ENCODE measurements around the gene GRIA1.
"Not testable (repeated sequence)": the region's sequence is repeated elsewhere in the genome, so short reads cannot be mapped to it uniquely, and the experiment has no call there.

Gene GRIA1

DNA sequence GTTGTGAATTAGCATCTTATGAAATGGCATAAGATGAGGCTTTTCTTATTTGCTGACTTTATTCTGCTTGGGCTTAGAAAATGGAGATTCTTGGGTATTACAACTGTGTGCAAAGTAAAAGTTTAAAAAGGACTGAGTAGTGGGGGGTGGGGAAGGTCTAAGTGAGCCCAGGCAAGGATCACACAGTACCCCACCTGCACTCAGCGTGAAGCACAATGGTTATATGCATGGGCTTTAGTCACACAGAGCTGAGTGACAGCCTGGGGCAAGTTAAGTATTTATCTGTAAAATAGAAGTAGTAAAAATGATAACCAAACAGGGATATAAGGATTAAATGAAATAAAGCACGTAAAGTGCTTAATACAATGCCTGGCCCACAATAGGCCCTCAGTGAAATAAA, 300.9 kb downstream of the GRIA1 start:
- DNase-seq, result no peak

DNA sequence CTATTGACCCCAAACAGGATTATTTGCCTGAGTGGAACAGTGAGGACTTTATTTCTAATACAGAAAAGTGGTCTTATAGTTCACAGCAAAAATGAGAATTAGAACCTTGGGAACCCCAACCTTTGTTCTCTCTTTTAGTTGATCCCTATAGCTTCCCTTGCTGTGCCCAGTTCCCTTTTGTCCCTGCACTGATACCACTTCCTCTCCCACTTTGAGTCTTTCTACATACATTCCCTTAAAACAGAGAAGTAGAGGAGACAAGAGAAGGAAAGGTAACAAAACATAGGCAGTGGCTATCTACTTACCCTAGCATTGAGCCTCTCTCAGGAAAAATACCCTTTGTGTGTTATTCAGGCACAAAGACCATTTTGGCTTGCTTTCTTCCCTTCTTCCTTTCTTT, 301.8 kb downstream of the GRIA1 start:
- DNase-seq, result no peak

DNA sequence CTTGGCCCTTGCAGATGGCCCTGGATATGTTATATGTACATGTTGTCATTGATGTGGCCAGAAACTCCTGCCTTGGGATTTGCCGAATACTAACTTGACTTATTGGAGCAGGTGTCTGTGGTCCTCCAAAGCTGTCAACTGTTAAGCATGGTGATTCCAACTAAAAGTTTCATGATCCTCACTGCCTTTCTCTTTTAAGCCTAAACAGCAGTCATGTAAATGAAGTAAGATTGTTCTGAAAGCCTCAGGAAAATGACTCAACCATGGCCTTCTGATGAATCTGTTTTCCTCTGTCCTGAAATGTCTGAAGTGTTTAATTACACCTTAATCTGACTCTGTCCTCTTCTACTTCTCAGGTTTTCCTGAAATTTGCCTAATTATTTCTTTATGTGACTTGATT, 303.2 kb downstream of the GRIA1 start:
- no peak for DNase-seq

DNA sequence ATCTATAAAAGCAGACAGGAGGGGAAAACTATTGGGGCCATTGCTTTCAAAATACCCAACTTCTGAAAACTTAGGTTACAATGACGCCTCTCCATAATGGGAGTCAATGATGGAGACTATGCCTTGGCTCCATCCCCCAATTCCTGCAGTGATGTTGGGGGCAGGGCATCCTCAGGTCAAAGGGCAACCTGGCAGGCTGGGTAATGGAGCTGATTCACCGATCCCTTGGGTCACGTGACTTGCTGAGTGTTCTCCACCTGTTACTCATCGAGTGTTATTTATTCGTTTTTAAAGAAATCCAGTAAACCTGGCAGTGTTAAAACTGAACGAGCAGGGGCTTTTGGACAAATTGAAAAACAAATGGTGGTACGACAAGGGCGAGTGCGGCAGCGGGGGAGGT, 303.9 kb downstream of the GRIA1 start:
- no peak for DNase-seq

DNA sequence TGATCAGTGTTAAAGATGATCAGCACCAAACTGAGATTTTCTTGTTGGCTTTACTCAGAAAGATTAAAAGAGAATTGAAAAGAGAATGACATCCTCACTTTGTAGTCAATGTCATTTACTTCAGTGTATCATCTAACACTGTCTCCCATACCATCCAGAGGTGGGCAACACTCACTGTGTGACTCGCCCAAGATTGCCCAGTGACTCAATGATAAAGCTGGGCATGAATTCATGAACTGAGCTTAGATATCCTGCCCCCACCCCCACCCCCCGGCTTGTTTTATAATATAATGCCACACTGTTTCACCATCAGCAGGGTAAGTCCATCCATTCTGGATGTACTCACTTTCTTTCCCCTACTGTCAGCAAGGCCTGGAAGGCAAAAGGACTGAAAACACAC, 306.1 kb downstream of the GRIA1 start:
- DNase-seq, result no peak

DNA sequence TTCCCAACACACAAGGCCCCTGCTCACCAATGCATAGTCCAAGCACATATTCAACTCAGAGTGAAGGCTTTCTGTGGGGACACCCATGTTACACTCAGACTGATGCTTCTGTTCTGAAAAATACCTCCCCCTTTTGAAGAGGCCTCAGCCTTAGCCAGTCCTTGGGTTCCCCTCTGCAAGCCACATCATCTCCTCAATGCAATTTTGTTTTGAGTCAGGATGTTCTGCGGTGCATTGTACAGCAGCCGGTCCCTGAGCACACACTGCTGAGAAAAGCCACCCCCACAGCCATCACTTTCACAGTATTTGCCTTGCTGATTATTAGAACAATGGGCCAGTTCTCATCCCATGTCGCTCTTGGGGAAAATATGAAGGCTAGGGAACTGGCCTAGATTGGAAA, 307.0 kb downstream of the GRIA1 start:
- DNase-seq, result no peak

DNA sequence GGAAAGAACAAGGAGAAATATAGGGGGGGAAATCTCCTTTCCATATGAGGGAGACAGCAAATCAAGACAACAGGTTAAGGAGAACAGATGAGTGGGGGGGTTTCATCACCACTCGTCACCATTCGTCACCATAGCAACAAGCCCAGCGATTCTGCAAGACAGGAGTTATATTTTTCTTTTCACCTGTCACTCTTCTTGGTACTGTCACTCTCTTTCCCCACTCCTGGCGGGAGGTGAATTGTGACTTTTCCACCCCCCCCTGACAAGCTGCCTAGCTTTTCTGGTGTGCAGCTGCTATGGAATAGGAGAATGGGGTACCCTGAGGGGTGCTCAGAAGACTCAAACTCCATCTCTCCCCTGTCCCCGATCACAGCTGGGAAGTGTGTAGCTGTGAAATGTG, 308.4 kb downstream of the GRIA1 start:
- DNase-seq, result no peak

DNA sequence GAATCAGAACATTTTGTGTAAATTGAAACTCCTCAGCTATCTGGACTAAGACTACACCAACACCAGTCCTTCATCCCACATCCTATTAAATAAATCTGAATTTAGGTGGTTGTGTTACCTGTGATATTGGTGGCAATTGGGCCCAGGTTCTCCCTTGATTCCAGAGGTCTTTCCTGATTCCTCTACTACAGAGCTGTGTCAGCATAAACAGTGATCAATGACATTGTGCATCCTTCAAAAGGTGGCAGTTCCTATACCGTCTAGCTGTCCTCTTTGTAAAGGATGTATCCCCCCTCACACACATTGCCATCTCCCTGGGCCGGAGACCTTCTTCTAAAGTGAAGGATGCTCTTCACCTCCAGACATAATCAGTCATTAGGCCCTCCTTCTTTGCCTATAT, 309.0 kb downstream of the GRIA1 start:
- no peak for DNase-seq

DNA sequence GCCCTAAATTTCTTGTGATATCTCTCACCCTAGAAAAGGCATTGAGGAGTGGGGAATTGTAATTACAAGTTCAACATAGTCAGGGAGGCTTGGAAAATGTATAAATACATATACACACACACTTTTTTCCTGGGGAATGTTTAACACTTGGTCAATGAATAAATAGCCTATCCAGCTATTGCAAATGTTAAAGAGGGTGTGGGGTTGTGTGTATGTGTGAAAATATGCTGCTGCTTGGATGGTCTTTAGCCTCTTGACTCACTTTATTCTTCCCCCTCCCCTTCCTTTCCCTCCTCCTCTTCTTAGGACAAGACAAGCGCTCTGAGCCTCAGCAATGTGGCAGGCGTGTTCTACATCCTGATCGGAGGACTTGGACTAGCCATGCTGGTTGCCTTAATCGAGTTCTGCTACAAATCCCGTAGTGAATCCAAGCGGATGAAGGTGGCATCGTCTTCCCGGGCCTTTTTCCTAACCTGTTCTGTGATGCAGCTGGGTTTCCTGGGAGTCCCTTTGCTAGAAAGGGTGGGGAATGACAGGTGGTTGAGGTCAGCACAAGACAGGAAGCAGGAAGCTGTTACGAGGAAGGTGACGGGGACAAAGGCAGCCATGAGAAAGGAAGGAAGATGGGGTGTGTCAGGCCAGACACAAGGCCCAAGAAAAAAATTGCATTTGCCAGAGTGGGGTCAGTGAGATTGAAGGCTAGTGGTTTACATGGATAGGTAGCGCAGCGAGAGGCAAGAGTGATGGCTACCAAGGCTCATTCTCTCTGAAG, 311.8 kb downstream of the GRIA1 start:
- DNase-seq, result no peak

DNA sequence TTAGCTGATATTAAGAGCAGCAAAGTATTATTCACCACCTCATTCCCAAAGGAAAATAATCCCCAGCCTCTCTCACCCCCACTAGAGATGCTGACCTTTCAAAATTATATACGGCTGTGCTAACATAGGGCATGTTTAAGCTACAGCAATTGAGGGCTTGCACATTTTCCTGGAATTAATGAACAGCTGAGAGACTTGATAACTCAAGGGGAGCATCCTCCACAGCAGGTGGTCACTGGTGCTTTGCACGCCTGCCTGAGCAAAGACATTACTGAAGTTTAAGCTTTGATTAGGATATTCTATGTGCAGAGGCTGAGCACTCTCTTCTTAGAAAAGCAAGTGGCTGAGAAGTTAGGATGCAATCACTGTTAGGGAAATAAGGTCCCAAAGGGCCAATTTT, 317.3 kb downstream of the GRIA1 start:
- DNase-seq, result no peak

DNA sequence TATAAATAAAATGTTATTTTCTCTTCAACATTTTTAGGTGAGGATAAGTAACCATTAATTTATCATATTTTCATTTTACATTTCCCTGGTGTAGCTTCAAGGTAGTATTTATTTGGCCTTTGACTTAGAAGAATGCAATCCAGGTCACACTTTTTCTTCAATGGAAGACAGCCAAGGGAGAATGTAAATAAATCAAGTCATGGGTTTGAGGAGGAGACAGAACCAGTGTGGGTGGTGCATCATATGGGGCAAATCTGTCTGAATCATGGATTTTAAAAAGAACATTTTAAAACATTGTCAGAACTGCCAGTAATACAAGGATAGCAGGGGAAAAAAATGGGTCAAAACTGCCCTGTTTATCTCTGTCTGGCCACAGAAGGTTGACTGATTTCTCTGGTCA, 318.7 kb downstream of the GRIA1 start:
- no peak for DNase-seq

DNA sequence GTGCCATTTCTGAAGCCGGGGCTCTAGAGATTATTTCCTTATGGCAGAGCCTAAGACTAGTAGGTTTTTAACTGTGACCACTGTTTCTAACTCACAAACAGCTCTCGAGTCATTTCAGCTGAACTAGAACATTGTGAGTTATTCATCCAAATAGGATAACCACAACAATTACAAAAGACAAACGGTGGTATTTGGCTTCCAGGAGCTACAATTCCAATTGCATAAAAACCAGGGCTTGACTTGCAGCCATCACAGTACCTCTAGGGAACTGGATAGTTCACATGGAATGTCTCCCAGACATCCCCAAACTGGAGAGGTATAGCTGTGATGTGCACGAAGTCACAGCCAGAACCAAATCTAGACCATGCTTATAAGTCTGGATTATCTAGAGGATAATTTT, 323.4 kb downstream of the GRIA1 start:
- DNase-seq, result no peak

DNA sequence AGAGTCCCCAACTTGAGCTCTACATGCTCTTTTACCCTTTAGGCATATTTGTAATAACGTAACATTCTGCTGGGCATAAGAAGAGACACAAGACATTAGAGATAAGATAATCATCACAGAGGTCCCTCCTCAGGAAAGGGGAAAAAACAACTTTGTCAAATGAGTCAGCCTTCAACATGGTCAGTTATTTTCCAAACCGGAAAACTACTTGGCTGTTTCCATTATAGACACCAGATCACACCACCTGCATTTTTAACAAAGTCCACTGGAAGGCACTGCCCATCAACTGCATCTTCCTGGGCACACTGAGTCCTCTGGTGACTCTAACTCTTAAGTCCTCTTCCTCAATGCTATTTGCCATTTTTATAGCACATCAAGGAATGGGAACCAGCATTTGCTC, 326.4 kb downstream of the GRIA1 start:
- no peak for DNase-seq

DNA sequence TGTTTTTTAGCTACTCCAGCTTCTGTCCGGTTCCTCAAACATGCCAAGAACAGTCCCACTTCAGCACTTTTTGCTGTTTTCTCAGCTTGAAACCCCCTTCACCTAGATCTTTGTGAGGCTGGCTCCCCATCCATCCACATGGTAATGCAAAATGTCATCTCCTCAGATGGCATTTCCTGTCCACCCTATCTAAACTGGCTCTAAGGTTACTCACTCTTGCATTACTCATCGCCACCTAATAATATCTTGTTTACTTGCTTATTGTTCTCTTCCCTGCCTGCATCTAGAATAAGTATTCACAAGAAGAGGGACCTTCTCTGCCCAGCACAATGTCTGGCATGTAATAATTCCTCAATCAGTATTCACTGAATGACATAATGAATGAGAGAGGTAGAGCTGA, 328.2 kb downstream of the GRIA1 start:
- DNase-seq, result no peak

DNA sequence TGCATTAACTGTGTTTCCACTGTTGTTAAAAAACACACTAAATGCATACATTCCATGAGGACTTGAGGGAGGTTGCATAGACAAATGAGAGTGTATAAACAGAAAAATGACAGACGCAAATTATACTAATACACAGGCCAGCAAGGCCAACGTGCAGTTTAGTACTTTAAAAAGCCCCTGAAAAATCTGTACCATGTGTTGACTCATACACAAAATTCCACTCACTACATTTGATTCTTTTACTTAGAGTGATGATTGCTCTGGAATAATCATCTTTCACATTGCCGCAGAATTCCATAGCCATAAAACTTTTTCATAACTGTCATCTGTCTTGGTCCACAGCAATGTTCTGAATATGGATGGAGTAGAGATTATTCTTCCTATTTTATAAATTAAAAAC, 332.6 kb downstream of the GRIA1 start:
- DNase-seq, result no peak

DNA sequence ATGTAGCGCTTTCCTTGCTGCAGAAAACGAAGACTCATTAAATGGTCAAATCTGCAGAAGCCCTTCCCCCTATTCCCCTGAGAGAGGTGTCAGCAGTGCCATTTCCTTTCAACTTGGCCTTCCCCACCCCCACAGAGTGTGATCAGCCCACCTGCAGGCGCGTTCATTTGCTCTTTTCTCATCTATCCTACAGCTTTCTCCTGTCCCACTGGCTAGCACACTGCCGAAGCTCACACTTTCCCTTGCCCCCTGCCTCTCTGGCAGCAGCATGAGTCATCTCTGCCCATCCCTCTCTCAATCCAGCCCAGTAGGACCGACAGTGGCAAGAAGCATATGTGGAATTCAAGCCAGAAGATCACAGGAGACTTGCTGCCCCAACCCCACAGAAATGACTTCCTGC, 334.4 kb downstream of the GRIA1 start:
- DNase-seq, result no peak

DNA sequence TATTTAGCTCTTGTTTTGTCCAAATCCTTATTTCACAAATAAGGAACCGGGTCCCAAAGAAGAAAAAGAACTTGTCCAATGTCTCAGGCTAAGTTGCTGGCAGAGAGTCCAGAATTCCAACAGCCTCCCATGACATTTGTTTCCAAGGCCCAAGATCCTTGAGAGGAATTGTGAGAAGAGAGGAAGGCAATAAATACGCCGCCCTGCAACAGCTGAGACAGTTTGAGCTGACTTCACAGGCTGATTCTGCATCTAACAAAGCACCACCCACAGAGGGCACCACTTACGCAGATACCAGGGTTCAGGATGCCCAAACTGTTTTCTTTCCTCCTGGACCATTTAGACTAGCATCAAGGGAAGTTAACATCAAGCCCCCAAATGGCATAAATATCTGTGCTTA, 336.9 kb downstream of the GRIA1 start:
- DNase-seq, result no peak

DNA sequence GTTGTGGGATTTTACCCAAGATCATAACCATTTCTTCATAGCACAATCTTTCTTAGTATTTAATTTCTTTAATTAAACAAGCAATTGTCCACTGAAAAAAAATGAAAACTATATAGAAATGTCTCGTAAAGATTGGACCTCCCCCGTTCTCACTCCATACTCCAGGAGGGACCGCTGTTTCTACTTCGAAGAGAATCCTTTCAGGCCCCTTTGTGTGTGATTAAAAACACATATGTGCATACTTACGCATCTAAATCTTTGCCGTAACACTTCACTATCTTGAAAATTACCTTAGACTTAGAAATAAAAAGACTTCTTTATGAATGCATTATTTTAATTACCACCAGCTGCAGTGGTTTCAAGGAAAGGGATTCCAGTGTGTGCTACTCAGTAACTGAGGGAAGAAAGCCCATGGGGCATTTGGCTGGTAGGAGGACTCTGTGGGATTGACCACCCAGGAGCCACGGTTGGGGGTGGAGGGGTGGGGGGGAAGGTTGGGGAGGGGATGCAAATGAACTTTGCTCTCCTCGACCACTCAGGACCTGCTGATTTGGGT, 339.1 kb downstream of the GRIA1 start:
- DNase-seq, result no peak

DNA sequence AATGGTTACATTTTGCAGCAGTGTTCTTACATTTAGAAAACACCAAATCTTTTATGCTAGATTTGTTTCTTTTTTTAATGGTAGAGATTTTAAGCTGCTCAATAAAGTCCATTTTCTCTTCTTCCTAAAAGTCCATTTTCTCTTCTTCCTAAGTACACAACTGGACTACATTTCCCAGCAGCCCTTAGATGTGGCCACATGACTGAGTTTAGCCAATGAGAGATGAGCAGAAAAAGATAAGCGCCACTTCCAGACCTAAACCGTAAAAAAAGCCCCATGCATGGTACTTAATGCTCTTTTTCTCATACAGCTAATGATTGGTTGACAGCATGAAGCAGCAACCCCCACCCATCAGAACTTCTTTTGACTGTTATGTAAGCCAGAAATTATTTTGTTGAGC, 341.5 kb downstream of the GRIA1 start:
- DNase-seq, result no peak

DNA sequence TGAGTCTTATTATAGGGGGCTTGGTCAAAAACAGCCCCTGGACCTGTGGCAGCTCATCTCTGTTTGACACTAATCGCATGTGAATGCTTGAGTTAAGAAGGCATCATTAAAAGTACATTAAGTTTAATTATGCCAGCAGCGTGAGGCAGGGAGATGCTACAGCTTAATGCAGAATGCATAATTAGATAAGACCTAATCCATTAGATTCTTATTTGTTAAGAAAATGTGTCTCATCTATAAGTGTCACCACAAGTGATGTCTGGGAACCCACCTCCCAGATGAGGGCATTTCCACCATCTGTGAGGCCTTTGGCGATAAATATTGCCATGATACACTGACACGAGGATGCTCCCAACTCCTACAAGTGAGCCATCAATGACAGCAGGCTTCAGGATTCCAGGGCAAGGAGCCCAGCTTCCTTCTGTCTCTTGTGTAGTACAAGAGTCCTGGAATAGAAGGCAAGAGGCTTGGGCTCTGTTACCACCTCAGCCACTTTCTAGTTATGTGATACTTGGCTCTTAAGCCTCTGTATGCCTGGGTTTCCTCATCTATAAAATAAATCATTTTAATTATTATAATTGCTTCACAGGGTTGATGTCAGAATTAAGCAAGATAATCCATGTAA, 345.5 kb downstream of the GRIA1 start:
- DNase-seq, result no peak

DNA sequence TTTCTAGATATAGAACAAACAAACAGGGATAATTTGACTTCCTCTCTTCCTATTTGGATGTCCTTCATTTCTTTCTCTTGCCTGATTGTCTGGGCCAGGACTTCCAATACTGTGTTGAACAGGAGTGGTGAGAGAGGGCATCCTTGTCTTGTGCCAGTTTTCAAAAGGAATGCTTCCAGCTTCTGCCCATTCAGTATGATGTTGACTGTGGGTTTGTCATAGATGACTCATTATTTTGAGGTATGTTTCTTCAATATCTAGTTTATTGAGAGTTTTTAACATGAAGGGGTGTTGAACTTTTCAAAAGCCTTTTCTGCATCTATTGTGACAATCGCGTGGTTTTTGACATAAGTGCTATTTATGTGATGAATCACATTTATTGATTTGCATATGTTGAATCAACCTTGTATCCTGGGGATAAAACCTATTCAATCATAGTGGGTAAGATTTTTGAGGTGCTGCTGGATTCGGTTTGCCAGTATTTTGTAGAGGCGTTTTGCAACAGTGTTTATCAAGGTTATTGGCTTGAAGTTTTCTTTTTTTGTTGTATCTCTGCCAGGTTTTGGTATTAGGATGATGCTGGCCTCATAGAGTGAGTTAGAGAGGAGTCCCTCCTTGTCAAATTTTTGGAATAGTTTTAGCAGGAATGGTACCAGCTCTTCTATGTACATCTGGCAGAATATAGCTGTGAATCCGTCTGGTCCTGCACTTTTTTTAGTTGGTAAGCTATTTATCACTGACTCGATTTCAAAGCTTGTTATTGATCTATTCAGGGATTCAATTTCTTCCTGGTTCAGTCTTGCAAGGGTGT, 359.0 kb downstream of the GRIA1 start:
- DNase-seq, result not testable (repeated sequence)

DNA sequence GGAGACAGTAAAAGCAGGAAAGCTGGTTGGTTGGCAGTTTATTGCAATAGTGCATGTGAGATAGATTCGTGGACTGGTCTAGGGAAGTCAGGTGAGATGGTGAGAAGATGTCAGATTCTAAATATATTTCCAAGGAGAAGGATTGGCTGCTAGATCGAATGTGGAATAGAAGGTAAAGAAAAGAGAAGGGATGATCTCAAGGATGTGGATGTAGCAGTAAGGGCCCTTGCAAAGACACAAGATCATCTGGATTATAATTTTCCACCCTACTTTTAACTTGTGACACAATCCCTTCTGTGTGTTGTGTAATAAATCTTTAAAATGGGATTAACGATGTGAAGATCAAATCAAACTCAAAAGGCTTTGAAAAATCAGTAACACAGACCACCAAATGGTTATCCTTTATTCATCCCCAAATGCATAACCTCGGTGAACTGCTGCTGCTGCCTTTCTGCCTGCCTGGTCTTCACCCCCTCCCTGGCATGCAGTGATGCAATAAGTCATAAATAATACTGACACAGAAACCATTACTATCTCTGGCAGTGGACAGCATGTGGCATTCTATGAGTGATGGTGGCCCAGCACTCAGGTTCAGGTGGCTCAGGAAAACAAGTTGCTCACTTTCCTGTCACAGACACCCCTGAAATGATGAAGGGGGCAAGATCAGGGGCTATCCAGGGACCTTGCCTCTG, 369.9 kb downstream of the GRIA1 start:
- DNase-seq, result no peak

DNA sequence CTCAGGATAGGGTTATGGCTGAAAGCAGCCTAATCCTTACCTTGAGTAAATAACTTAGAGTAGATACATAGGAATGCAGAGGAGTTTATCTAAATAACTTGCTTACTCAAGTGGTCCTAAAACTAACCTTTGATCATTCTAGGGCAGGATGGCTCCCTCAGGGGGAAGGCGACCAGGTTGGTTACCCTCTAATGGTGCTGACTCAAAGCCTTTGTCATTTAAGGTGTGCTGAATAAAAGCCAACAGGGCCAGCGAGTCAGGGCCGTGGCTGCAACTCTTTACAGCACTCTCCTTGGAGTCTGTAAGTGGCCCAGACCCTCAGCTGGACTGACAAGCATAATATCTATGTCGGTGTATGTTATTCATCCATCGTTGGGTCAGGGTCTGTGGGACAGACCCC, 372.4 kb downstream of the GRIA1 start:
- not testable (repeated sequence) for DNase-seq
